LNCAP (cell line): ENCODE results near the gene MTHFD1L.

Experiments used
- CTCF ChIP-seq: fragments of 450-650 bp; IDR thresholded peaks from 2 replicates; pipeline ENCODE4 v1.5.1; 2017; ENCODE audit warnings: mild to moderate bottlenecking

The MTHFD1L gene

GRCh38 chr6:151001387-151002056 is 136.0 kb downstream of the MTHFD1L start:
- TF ChIP-seq CTCF = no peak

GRCh38 chr6:151002057-151002450 is 136.6 kb downstream of the MTHFD1L start:
- no peak for TF ChIP-seq CTCF

GRCh38 chr6:151002491-151002935 is 137.0 kb downstream of the MTHFD1L start:
- no peak for TF ChIP-seq CTCF

GRCh38 chr6:151004383-151005024 is 139.0 kb downstream of the MTHFD1L start:
- no peak for TF ChIP-seq CTCF

- no peak for TF ChIP-seq CTCF
Measured at GRCh38 chr6:151005164-151005563, 139.7 kb downstream of the MTHFD1L start.

- TF ChIP-seq CTCF = no peak
Measured at GRCh38 chr6:151005896-151006632, 140.6 kb downstream of the MTHFD1L start.

- TF ChIP-seq CTCF = no peak
Measured at GRCh38 chr6:151007076-151007475, 141.6 kb downstream of the MTHFD1L start.
